Peyer's patch (tissue), 4 donors: Measurements from ENCODE around the gene HORMAD2.

Experiments used
- POLR2A ChIP-seq, 2 donors: fragments of 450-650 bp; IDR thresholded peaks; one replicate each; pipeline ENCODE4 v1.5.1; 2017; ENCODE audit warnings: antibody characterized with exemption in 2 of 2, mild to moderate bottlenecking in 2 of 2, moderate library complexity in 2 of 2
- TF ChIP-seq, protein P1 (sequence below), 6 experiments: fragments of 450-650 bp in 4 of 6; fragments of 200-600 bp in 2 of 6; sonication (generic) in 1 of 6; IDR thresholded peaks; one replicate each; pipeline ENCODE4 v1.5.1; 2017 to 2019; ENCODE audit warnings: antibody characterized with exemption in 6 of 6, mild to moderate bottlenecking in 3 of 6, moderate library complexity in 1 of 6

DNA sequence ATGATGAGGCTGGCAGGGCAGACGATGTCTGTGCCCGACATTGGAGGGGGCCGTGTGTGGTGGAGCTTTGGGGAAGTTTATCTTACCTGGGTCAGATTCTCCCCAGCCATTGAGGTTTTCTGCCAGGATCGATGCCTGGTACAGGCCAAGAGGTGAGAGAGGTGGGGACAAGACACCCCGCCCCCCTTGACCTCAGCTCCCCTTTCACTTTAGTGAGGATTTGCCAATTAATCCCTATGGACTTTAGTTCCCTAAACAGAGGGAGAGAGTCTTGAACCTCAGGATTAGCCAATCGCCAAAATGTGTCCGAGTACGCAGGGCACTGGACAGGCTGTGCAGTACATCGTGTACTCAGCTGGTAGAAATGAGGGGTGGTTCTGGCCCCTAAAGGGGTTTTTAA lies 541 bp downstream of the HORMAD2 start:
- TF ChIP-seq, protein P1, sequence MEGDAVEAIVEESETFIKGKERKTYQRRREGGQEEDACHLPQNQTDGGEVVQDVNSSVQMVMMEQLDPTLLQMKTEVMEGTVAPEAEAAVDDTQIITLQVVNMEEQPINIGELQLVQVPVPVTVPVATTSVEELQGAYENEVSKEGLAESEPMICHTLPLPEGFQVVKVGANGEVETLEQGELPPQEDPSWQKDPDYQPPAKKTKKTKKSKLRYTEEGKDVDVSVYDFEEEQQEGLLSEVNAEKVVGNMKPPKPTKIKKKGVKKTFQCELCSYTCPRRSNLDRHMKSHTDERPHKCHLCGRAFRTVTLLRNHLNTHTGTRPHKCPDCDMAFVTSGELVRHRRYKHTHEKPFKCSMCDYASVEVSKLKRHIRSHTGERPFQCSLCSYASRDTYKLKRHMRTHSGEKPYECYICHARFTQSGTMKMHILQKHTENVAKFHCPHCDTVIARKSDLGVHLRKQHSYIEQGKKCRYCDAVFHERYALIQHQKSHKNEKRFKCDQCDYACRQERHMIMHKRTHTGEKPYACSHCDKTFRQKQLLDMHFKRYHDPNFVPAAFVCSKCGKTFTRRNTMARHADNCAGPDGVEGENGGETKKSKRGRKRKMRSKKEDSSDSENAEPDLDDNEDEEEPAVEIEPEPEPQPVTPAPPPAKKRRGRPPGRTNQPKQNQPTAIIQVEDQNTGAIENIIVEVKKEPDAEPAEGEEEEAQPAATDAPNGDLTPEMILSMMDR (IDR thresholded peaks at IDR 0.05): no peak
- TF ChIP-seq POLR2A (IDR thresholded peaks at IDR 0.05): no peak
